ENCODE measurements around the gene WDR88. TPM values are rescaled to one million over a fixed set of nuclear protein-coding genes. Genes with fewer than 3 reads are reported as not detected.
A peak's percentile ranks its signal among the peaks of the same experiment; 100 is the strongest.

Gene WDR88
- polyA plus RNA-seq, 1 experiment = not detected

DNA sequence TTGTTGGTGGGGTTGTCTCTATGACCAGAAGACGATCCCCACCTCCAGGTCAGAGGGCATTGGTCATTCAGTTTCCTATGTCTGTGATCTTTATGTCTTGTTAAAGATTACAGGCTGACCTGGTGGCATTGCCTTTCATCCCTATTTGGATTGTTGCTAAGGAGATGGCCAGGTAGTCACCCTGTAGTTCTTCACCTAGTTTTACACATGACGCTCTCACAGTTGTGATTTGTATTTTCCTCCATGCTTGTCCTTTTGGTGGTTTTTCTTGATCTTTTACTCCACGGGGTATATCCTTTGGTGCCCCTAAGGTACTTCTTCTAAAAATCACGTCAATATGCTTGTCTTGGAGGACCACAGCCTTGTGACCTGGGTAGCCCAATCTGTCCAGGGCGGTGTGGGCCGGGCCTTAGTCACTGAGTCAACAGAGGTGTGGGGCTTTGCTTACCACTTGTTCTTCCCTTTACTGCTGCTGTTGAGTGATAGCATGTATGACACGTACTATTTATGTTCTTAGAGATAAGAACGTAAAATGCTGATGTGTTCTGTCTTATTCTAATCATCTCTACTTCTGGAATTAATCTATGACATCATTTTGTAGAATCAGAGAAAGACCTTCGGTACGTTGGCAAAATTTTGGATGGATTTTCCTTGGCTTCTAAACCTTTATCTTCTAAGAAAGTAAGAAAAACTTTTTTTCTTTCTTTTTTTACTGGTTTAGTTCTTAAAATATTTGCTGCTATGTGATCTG, 30.8 kb upstream of the WDR88 start:
- no peak overlapping the region for H3K4me3 ChIP-seq (ENCODE audit: low read depth, low read length)
- CTCF ChIA-PET = interaction anchor here (0.6 kb wide), 2 partner anchors 18 to 54 kb away, joined by 3 to 4 read pairs; no protein-coding TSS in a partner anchor

DNA sequence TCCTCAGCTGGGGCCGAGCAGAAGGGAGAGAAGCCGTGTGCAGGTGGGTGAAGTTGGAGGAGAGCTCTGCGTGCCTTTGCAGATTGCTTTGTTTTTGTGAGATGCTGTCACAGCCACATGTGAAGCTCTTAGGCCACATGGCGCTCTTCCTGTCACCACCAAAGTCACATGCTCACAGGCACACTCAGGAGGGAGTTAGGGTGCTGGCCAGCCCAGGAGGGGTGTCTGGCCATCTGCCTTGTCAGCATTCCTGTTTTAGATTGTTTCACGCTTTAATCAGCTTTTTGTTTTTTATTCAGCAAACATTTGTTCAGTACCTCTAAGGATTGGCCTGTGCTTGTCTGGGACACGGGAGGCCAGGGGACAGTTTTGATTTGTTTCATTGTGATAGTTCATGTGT, 29.0 kb upstream of the WDR88 start:
- no peak for DNase-seq (ENCODE audit: low read depth, low spot score)
- no peak overlapping the region for H3K4me3 ChIP-seq (ENCODE audit: low read depth, low read length)
- CTCF ChIA-PET = interaction anchor here (2.6 to 3.4 kb wide), 2 partner anchors 22 to 127 kb away, joined by 10 to 16 read pairs; no protein-coding TSS in a partner anchor

More for the DNA sequence above, 30.8 kb upstream of the WDR88 start:
- TF ChIP-seq CTCF (IDR thresholded peaks at IDR 0.05; ENCODE audit: low read depth, low read length) = no peak
- DNase-seq (ENCODE audit: low read depth, low spot score) = no peak
- POLR2A ChIA-PET = no interaction called here
- H3K27ac ChIP-seq (ENCODE audit: low read depth, low read length) = no peak overlapping the region
- H3K27me3 ChIP-seq (ENCODE audit: control insufficient read depth, insufficient read depth, low read length) = no peaks in the 10 kb centered on the region
- no peaks in the 10 kb centered on the region for H3K9me3 ChIP-seq (ENCODE audit: control insufficient read depth, insufficient read depth, low read length)

DNA sequence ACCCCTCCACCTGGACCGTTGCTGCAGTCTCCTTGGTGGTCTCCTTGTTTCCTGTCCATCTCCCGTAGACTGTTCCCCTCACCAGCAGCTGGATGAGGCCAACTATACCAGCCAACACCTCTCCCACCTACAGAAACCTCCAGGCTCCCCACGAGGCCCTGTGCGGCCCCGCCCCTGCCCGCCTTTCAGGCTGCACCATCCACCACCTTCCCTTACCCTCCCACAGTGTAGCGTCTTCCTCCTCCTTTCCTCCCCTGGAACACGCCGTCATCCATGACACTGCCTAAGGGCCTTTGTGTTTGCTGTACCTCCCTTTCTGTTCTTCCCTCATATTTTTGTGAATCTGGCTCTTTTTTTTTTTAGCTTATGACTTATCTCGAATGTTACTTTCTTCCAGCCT, 23.8 kb upstream of the WDR88 start:
- TF ChIP-seq CTCF (IDR thresholded peaks at IDR 0.05; ENCODE audit: low read depth, low read length) = no peak
- H3K9me3 ChIP-seq (ENCODE audit: control insufficient read depth, insufficient read depth, low read length) = no peaks in the 10 kb centered on the region
- no peak overlapping the region for H3K27ac ChIP-seq (ENCODE audit: low read depth, low read length)
- DNase-seq (ENCODE audit: low read depth, low spot score) = no peak
- ChIA-PET CTCF (interaction anchor here (1.2 kb wide), 1 partner anchor 17 kb away, joined by 5 read pairs; no protein-coding TSS in a partner anchor), POLR2A (no interaction called here)
- H3K27me3 ChIP-seq (ENCODE audit: control insufficient read depth, insufficient read depth, low read length) = no peaks in the 10 kb centered on the region
- no peak overlapping the region for H3K4me3 ChIP-seq (ENCODE audit: low read depth, low read length)

More for the DNA sequence above, 29.0 kb upstream of the WDR88 start:
- no peaks in the 10 kb centered on the region for H3K27me3 ChIP-seq (ENCODE audit: control insufficient read depth, insufficient read depth, low read length)
- POLR2A ChIA-PET = no interaction called here
- no peak for TF ChIP-seq CTCF (IDR thresholded peaks at IDR 0.05; ENCODE audit: low read depth, low read length)
- H3K9me3 ChIP-seq (ENCODE audit: control insufficient read depth, insufficient read depth, low read length) = no peaks in the 10 kb centered on the region
- no peak overlapping the region for H3K27ac ChIP-seq (ENCODE audit: low read depth, low read length)

- no peaks in the 10 kb centered on the region for H3K27me3 ChIP-seq (ENCODE audit: control insufficient read depth, insufficient read depth, low read length)
- CTCF ChIA-PET = interaction anchor here (0.6 to 3.2 kb wide), 4 partner anchors 15 to 1011 kb away, joined by 3 to 19 read pairs (median 8); no protein-coding TSS in a partner anchor
- no peaks in the 10 kb centered on the region for H3K9me3 ChIP-seq (ENCODE audit: control insufficient read depth, insufficient read depth, low read length)
- peak; percentile 44 for DNase-seq (ENCODE audit: low read depth, low spot score)
- POLR2A ChIA-PET = no interaction called here
- no peak overlapping the region for H3K4me3 ChIP-seq (ENCODE audit: low read depth, low read length)
- H3K27ac ChIP-seq (ENCODE audit: low read depth, low read length) = peak overlapping the region; percentile 78
- no peak for TF ChIP-seq CTCF (IDR thresholded peaks at IDR 0.05; ENCODE audit: low read depth, low read length)
Observed at GRCh38 chr19:33110137-33110910, 21.6 kb upstream of the WDR88 start.
